Epidermal melanocyte (primary cell): Measurements from ENCODE around the gene TAB2.

Experiments used
- DNase-seq: peaks from one replicate; pipeline ENCODE4 v3.0.0; 2011; ENCODE audit warnings: low spot score; ENCODE audit not compliant: insufficient read length

TAB2 gene

GRCh38 chr6:149409617-149410016 lies 92.1 kb downstream of the TAB2 start:
- no peak for DNase-seq

GRCh38 chr6:149410557-149410956 lies 93.0 kb downstream of the TAB2 start:
- no peak for DNase-seq

DNA sequence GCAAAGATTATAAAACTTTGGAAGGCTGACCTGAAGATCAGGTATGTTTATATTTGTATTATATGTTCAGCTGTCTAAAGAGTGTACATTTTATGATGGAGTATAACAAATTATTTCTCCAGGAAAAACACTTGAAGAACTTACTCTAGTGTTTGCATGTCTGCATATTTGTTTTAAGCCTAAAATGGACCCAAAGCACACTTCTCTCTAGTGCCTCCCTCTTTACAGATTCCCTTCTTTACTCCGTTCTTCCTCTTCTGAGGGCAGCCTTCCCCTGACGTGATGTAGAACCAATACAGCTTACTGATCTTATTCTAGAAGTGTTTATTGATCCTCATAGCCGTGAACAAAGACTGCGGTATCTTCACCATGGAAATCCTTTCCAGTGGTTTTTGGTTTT lies 96.5 kb downstream of the TAB2 start:
- no peak for DNase-seq

DNA sequence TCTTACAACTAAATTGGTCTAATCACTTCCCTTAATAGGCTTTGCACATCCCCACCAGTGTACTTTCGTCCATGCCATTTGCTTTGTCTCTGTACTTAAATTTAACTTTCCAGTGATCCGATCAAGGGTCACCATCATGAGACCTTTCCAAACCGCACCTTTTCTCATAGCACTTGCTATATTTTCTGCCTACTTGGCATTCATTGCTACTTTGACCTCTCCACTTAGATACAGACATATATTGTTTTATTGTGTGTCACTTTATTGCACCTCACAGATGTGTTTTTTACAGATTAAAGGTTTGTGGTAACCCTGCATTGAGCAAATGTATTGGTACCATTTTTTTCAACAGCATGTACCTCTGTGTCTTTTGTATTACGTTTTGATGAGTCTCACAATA lies 97.3 kb downstream of the TAB2 start:
- no peak for DNase-seq

DNA sequence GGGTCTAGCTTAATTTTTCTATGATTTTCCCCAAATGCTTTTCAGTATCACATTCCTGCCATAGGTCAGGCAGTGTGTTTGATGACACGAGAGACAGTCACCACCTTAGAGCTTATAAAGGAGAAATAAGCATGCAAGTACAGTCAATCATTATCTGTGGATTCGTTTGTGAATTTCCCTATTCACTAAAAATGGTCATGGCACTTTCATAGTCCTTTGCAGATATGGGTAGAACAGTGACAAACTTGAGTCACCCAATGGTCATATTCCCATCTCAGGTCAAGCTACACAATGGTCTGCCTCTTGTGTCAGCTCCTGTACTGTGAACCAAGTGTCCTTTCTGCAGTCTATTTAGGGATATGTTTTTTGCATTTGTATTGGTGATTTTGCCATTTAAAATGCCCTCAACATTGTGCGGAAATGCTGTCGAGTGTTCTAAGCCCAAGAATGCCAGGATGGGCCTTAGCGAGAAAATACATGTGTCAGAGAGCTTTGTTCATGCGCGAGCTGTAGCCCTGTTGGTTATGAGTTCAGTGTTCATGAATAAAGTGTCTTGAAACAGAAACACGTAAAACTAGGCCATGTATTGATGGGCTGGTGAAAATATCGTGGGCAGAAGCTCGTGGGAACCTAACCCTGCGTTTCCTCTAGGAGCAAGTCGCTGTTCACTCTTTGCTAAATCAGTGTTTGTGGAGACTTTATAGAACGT lies 102.3 kb downstream of the TAB2 start:
- no peak for DNase-seq

DNA sequence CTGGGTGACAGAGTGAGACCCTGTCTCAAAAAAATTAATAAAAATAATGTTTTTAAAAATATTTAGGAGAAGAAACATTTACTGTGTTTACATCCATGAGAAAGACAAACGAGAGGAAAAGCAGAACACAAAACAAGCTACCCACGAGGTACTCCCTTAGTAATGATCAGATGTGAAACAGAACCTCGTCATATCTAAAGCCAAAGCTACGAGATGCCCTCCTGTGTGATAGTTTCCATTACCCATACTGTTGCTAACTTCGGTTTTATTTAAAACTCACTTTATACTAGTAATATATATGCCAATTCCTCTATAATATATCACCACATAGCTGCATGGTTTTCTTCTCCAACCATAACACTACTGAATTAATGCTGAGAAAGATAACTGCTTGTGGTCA lies 103.6 kb downstream of the TAB2 start:
- DNase-seq = no peak

DNA sequence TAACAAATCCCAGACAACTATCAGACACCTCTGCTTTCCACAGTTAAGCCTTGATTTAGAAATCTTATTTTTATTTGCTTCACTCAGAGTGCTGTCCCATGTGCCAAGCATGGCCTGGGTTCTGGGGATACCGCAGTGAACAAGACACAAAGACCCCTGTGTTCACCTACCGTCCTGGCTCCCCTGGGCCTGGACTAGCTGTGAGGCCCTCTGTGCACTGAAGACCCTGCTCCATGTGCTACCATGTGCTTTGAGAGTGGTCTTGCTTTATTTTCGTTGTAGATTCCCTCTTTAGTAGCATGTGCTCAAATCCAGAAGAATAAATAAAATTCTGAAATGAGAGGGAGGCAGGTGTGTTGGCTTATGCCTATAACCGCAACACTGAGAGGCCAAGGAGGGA lies 105.1 kb downstream of the TAB2 start:
- no peak for DNase-seq

DNA sequence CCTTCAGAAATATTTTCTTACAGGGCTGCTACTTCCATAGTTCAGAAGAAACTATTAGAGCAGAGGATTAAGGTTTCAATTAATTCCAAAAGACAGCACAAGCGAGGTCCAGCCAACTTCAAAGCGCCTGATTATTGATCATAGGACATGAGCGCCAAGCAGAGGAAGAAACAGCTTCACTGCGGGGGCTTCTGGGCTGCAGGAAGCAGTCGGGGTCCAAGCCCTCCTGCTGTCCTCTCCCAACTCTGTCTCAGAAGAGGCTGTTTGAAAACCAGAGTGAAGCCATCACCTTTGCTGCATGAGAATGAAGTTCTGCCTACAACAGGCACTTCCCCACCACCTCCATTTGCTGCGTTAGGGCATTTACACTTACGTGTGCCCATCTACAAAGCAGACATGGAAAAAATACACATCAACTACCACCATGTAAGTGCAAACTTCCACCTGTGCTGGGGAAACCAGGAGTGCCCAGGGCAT lies 106.5 kb downstream of the TAB2 start:
- no peak for DNase-seq

- DNase-seq = no peak
These were observed 107.7 kb downstream of the TAB2 start for GRCh38 chr6:149425224-149425623.

DNA sequence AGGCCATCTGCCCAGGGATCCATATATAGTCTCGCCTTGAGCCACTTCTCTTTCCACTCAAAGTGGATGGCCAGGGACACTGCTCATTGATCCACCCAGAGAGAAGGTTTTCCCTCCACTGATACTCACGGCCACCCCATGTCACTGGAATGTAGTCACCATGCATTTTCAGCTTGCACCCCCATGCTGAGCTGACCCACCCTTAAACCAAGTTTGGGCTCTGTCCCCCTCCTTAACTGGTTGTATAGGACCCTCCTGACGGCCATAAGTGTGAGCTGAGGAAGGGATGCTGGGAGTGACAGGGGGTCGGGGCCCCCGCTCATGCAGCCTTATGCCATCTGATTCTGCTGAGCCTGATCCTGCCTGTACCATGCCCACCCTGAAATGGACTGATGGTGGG lies 108.2 kb downstream of the TAB2 start:
- DNase-seq = no peak

DNA sequence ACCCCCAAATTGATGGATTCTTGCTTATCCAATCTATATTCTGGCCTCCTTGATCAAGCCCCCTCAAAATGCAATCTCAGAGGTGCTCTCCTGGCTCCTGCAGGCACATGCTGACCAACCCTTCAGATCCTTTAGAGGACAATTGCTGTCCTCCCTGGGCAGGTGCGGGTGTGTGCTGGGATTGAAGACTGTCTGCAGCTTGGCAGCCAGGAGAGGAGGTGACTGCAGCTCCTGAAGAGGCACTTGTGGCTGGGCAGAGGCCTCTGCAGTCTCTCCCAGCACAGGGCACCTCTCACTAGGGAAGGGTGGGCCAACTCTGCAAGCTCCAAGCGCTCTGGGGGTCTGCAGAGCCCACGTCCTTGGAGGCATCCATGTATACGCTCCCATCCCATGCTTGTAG lies 111.1 kb downstream of the TAB2 start:
- no peak for DNase-seq

DNA sequence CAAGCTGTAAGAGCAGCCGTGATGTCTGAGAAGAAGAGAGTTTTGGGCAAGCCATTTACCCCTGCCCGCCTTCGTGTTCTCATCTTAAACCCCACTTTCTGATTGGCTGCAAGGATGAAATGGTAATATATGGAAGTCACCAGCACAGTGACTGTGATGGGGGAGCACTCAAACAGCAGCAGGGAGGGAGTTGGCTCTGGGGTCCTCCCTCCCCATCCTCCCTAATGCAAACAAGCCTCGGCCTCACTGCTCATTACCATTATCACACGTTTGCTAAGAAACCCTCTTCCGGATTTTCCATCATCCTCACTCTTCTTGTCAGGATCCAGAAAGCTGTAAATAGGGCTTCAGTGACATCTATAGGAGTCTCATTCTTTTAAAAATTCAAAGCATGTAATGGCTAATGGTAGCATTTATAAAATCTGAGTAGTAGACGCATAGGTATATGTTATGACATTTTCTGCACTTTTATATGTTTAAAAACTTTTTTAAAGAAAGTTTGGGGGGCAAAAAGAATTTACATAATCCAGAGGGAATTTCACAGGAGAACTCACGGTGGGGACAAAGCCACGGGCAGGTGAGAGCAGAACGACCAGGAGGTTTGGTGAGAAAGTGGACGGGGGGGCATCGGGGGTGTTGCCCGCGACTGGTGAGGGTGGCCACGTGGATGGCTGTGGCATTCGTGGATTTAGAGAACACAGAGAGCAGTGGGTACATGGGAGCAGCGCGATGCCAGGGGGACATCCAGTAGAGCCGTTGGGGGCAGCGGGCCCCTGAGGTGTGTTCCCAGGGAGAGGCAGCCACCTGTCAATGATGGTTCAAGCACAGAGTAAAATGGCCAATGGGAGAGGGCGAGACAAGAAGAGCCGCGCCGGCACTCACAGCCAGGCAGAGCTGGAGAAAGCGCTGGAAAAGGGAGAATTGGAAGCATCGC lies 112.2 kb downstream of the TAB2 start:
- no peak for DNase-seq

DNA sequence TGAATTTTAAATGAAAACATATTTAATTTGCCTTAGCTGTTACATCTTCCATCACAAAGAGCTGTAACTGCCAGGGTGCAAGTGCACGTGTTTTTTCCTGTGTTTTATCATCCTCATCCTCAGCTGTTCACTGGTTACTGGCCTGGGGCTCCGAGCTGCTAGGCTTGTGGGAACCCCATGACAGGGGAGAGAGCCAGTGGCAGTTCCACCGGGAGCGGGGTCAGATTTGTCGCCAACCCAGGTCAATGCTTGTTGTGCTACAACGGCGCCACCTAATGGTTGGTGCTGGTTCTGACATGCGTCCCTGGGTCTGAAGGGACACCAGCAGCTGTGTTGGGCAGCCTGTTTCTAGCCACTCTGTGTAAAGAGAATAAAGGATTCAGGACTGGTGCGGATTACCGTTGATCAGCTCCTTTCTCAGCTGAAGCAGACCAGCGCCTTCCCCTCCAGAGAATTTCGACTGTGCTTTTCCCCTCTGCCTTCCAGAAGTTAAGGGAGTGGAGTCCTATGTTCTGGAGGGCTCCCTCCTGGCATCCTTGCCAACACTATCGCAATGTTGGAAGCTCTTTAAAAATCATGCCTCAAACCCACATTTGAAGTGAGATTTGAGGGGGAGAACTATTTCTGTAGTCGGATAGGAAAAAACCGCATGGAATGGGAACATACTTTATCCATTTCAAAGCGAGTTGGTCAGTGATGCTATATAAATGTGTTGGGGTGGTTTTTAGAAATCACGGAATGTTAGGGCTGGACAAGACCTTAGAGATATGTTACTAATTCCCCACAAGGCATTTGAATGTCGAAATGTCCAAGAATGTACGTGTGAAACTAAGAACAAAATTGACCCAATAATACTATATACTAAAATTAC lies 114.6 kb downstream of the TAB2 start:
- peak; percentile 86 for DNase-seq

GRCh38 chr6:149433405-149433804 lies 115.9 kb downstream of the TAB2 start:
- no peak for DNase-seq

DNA sequence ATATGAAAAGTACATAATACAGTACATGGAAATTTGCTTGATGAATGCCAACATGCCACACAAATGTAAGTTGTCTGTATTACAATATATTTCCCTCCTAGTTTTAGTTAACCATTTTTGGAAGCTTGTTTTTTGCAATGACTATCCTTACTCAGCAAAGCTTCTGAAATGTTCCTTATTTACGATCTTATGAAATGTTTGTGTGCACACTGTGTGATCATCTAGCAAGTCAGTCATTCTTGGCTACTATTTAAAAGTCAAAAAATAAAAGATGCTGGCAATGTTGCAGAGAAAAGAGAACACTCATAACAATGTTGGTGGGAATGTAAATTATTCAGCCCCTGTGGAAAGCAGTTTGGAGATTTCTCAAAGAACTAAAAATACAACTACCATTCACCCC lies 116.4 kb downstream of the TAB2 start:
- no peak for DNase-seq

DNA sequence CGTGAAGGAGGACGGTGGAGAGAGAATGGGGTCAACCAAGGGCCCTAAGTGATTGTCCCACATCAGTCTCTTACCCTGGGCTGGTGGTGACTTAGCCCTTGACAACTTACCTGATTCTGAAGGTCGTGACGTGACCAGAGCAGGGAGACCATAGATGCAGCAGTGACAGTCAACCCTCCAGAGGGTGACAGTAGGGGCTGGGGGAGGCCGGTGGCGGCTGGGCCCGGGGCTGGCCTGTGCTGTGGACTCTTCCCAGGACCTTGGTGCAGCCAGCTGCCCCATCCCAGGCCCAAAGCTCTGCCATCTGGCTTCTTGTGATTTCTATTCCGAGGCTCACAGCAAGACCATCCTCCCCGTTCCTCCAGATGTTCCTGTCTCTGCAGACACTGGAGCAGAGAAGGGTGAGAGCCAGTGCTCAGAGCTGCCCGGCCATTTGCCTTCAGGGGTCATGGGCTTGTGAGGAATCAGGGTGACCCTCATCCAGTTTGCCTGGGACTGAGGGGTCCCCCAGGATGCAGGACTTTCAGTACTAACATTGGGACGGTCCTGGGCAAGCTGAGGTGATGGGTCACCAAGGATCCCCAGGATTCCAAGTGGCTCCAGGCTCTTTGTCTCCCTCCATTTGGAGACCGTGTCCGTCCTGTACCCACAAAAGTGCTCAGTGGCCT lies 118.5 kb downstream of the TAB2 start:
- DNase-seq = no peak

- no peak for DNase-seq
These were observed 119.1 kb downstream of the TAB2 start for GRCh38 chr6:149436647-149437046.

DNA sequence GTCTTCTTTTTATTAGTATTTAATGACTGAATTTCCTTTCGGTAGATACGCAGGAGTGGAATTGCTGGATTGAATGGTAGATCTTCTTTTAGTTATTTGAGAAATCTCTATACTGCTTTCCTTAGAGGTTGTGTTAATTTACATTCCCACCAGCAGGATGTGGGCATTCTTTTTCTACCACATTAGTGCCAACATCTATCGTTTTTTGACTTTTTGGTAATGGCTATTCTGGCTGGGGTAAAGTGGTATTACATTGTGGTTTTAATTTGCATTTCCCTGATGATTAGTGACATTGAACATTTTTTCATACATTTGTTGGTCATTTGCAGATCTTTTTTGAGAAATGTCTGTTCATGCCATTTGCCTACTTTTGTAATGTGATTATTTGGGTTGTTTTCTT lies 119.7 kb downstream of the TAB2 start:
- no peak for DNase-seq

- no peak for DNase-seq
These were observed 121.3 kb downstream of the TAB2 start for GRCh38 chr6:149438855-149439254.

DNA sequence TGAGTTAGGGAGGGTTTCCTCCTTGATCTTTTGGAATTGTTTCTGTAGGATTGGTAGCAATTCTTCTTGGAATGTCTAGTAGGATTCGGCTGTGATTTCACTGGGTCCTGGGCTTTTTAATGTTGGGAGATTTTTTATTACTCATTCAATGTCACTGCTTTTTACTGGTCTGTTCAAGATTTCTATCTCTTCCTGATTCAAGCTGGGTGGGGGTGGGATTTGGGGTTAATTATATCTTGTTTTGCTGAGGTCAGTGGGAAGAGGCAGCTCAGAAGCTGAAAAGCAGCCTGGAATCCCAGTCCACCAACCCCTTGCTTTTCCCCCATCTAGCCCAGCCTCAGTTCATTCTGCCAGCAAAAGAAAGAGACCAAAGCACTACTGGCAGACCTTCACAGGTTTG lies 122.1 kb downstream of the TAB2 start:
- no peak for DNase-seq
